Coronary artery (tissue), 2 donors: ENCODE results near the gene SKAP1.
"Not testable (repeated sequence)": the region's sequence is repeated elsewhere in the genome, so short reads cannot be mapped to it uniquely, and the experiment has no call there.

Experiments used
- DNase-seq: peaks from one replicate; pipeline ENCODE4 v3.0.0-alpha.2; 2017; ENCODE audit warnings: low spot score
- H3K27ac ChIP-seq, 2 donors: fragments of 200-600 bp; sonication (generic); one replicate each; pipeline ENCODE4 v1.5.1; 2016 to 2019
- H3K4me3 ChIP-seq: fragments of 200-600 bp; sonication (generic); 2 replicates; pipeline ENCODE4 v1.5.1; 2016; ENCODE audit warnings: mild to moderate bottlenecking, moderate library complexity
- TF ChIP-seq, protein P1 (sequence below): fragments of 200-600 bp; sonication (generic); IDR thresholded peaks from one replicate; pipeline ENCODE4 v1.5.1; 2019; ENCODE audit warnings: antibody characterized with exemption

Gene SKAP1

DNA sequence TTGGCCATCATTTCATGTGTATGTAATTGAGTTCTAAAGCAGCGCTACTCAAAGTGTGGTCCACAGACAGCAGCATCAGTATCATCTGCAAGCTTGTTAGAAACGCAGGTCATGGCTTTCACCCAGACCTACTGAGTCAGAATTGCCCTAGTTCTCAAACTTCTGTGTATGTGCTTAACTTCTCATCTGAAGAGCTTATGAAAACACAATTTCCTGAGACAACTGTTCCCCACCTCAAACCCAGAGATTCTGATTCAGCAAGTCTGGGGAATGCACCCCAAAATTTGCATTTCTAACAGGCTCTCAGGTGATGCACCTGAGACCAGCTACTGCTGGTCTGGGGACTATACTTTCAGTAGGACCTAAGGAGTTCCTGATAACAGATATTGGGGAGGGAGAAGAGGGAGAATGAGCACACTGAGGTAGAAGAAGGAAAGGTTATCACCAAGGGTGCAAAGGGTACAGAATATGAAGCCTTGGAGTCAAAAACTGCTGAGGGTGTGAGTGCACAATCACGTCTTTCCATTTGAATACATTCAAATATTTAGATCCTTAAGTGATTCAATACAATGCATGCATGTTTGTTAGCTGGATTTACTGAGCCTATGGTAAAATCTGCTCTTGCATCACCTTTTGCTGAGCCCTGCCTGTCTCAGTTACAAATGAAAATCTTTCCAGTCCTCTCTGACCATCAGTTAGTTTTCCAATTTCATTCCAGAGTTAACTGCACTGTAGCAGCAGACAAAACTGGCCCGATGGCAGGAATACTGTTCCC is 29.2 kb upstream of the SKAP1 start:
- no peak for DNase-seq
- no peak overlapping the region for H3K4me3 ChIP-seq
- TF ChIP-seq, protein P1, sequence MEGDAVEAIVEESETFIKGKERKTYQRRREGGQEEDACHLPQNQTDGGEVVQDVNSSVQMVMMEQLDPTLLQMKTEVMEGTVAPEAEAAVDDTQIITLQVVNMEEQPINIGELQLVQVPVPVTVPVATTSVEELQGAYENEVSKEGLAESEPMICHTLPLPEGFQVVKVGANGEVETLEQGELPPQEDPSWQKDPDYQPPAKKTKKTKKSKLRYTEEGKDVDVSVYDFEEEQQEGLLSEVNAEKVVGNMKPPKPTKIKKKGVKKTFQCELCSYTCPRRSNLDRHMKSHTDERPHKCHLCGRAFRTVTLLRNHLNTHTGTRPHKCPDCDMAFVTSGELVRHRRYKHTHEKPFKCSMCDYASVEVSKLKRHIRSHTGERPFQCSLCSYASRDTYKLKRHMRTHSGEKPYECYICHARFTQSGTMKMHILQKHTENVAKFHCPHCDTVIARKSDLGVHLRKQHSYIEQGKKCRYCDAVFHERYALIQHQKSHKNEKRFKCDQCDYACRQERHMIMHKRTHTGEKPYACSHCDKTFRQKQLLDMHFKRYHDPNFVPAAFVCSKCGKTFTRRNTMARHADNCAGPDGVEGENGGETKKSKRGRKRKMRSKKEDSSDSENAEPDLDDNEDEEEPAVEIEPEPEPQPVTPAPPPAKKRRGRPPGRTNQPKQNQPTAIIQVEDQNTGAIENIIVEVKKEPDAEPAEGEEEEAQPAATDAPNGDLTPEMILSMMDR = no peak
- H3K27ac ChIP-seq = no peak overlapping the region

DNA sequence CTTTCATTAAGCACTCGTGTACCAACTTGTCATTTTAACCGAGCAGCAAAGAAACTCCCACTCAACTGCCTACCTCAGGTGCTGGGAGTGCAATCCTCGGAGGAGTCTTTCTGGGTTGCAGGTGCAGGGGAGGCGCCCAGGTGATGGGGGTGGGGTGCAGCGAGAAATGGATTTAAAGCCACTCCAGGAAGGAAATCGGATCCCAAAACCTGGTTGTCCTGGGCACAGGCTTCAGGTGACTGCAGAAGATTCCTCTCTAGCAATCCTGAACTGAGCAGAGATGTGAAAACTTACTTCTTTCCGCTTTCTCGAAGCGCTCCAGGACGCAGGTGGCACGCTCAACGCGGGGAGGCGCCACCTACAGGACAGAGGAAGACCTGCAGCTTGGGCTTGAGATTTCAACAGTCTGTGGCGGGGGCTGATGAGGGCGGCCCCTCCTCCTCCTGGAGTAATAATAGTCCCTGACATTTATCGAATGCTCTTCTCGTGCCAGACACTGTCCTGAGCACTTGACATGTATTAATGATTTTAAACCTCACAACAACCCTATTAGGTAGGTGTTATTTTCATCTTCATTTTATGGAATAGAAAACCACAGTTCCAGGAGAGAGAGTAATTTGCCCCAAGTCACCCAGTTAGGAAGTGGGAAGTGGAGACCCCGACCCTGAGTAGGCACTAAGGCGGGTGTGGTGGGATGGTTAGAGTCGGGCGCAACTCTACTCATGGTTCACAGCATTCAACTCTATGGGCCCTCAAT is 27.2 kb upstream of the SKAP1 start:
- no peak overlapping the region for H3K4me3 ChIP-seq
- DNase-seq = peak; percentile 76
- TF ChIP-seq, protein P1 = peak; percentile 52

DNA sequence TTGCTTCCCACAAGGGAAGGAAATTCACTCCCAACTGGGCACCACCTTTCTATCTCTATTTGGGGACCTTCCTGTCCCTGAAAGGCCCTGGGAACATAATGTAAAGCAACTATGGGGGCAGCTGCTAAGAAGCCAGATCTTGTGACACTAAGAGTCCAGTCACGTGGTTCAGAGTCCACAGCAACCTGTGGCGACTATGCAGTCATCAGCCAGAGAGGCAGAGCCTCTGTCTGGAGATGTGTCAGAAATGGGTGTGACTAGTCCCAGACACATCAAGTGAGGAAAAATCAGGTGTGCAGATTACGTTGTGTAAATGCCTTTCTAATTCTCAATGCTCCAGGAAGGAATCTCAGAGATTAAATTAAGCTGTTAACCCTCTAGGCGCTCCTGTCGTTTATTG is 26.6 kb upstream of the SKAP1 start:
- TF ChIP-seq, protein P1 = no peak
- no peak for DNase-seq

More for the DNA sequence above, 27.2 kb upstream of the SKAP1 start:
- no peak overlapping the region for H3K27ac ChIP-seq

DNA sequence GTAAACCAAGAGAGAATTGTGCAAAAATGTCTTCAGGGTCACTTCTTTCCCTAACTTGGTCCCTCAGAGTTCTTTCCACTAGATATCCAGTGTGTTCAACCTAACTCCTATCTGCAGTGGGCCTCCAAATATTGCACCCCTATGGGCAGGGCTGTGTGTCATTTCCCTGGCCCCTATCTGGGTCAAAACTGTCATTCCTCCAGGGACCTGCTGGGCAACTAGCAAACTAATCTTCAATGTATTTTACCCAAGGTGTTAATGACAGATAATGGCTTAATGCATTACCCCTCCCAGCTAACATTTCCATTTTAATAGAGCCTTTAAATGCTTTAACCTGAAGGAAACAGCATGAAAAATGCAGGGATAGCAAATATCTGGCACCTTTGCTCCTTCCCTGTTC is 25.8 kb upstream of the SKAP1 start:
- TF ChIP-seq, protein P1 = no peak
- Histone ChIP-seq H3K27ac (no peak overlapping the region), H3K4me3 (no peak overlapping the region)
- DNase-seq = no peak

More for the DNA sequence above, 26.6 kb upstream of the SKAP1 start:
- Histone ChIP-seq H3K27ac (no peak overlapping the region), H3K4me3 (no peak overlapping the region)

DNA sequence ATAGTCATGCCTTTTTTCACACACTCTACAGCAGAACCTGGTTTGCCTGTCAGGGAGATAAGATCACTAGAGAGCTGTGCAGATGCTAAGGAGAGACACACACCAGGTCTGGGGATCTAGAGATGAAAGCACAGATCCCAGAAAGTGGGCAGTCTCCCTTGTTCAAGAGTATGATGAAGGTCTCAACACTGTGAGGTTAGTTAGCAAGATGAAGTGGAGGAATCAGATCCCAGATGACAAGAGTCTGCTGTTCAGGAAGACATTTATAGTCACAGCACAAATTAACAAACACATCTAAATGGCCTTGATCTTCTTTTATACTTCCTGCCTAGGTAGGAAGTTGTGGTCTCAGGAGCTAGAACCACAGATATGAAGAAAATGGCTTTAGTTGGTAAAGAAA is 23.4 kb upstream of the SKAP1 start:
- H3K4me3 ChIP-seq = no peak overlapping the region
- TF ChIP-seq, protein P1 = no peak
- DNase-seq = no peak

DNA sequence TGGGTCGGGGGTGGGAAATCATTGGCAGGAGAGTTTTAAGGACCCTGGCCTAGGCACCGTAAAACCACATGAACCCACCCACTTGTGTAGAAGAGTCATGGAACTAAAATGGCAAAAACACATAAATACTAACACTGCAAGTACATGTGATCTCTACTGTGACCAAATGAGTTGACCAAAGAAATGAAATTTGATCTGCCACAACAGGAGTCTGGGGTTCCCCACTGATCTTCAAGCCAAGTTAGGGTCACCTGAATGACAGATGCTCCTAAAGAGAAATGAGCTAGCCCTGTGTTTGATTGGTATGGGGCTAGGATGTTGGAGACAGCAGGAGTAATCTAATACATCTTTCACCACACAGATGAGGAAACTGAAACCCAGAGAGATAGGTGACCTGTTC is 21.5 kb upstream of the SKAP1 start:
- no peak overlapping the region for H3K4me3 ChIP-seq
- DNase-seq = no peak
- TF ChIP-seq, protein P1 = no peak
- no peak overlapping the region for H3K27ac ChIP-seq

More for the DNA sequence above, 23.4 kb upstream of the SKAP1 start:
- no peak overlapping the region for H3K27ac ChIP-seq

DNA sequence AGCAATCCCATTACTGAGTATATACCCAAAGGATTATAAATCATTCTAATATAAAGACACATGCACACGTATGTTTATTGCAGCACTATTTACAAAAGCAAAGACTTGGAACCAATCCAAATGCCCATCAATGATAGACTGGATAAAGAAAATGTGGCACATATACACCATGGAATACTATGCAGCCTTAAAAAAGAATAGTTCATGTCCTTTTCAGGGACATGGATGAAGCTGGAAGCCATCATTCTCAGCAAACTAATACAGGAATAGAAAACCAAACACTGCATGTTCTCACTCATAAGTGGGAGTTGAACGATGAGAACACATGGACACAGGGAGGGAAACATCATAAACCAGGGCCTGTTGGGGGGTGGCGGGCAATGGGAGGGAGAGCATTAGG is 19.3 kb upstream of the SKAP1 start:
- H3K4me3 ChIP-seq, H3K27ac ChIP-seq, DNase-seq: not testable (repeated sequence)
